IMR-90 (cell line): ENCODE measurements around the gene NTM. TPM values are rescaled to one million over a fixed set of nuclear protein-coding genes. Genes with fewer than 3 reads are reported as not detected.

Experiments used
- ATAC-seq: fragments of 200-7000 bp; cut with Tn5 transposase; 2 replicates; pipeline ENCODE4 v1.9.1; 2020; ENCODE audit warnings: low read depth, mild to moderate bottlenecking, moderate library complexity
- BruUV-seq: library from RNA; stranded (reverse); fragments of 400-500 nt; replicated peaks from 2 replicates; lab custom pipeline; 2021; lab: Mats Ljungman, UMichigan
- CTCF ChIA-PET: fragments of 300-600 bp; formaldehyde crosslinking; extraction: SDS; loops from one replicate; lab custom pipeline; 2021; ENCODE audit warnings: antibody characterized with exemption; lab: Yijun Ruan, JAX
- POLR2A ChIA-PET: fragments of 300-600 bp; sonication (Branson Sonifier 250); formaldehyde crosslinking; loops from one replicate; lab custom pipeline; 2022; ENCODE audit warnings: antibody characterized with exemption; ENCODE audit not compliant: unreplicated experiment; lab: Charles Lee
- DNase-seq: peaks from one replicate; pipeline ENCODE4 v3.0.0; 2013
- H2AFZ ChIP-seq: replicated peaks from 2 replicates; pipeline ENCODE3; 2013; ENCODE audit warnings: low read length, mild to moderate bottlenecking; ENCODE audit not compliant: poor library complexity
- H2AK5ac ChIP-seq: 2 replicates; pipeline ENCODE4 v1.6.1; 2013; ENCODE audit warnings: low read depth, low read length, inconsistent platforms
- H2AK9ac ChIP-seq: replicated peaks from 2 replicates; pipeline ENCODE3; 2013; ENCODE audit warnings: mild to moderate bottlenecking, low read depth, low read length, moderate library complexity; ENCODE audit not compliant: poor library complexity
- H2BK120ac ChIP-seq: 2 replicates; pipeline ENCODE4 v1.6.1; 2013; ENCODE audit warnings: low read depth, low read length, inconsistent platforms
- H2BK15ac ChIP-seq: 3 replicates; pipeline ENCODE4 v1.6.1; 2013; ENCODE audit warnings: low read depth, low read length, inconsistent platforms
- H2BK20ac ChIP-seq: 2 replicates; pipeline ENCODE4 v1.6.1; 2013; ENCODE audit warnings: low read depth, mild to moderate bottlenecking, inconsistent platforms, low read length, moderate library complexity
- H2BK5ac ChIP-seq: 2 replicates; pipeline ENCODE4 v1.6.1; 2013; ENCODE audit warnings: mild to moderate bottlenecking, low read depth, low read length, inconsistent platforms; ENCODE audit not compliant: poor library complexity, severe bottlenecking
- H3K14ac ChIP-seq: replicated peaks from 2 replicates; pipeline ENCODE4 v1.6.1; 2013; ENCODE audit warnings: low read depth, low read length, inconsistent platforms
- H3K18ac ChIP-seq: 2 replicates; pipeline ENCODE4 v1.6.1; 2013; ENCODE audit warnings: low read depth, low read length, control low read depth
- H3K23ac ChIP-seq: 2 replicates; pipeline ENCODE4 v1.6.1; 2013; ENCODE audit warnings: low read depth, low read length, inconsistent platforms
- H3K27ac ChIP-seq: 2 replicates; pipeline ENCODE4 v1.5.1; 2013; ENCODE audit warnings: mild to moderate bottlenecking, control low read depth, low read length; ENCODE audit not compliant: insufficient read depth
- H3K27me3 ChIP-seq: 2 replicates; pipeline ENCODE4 v1.6.1; 2013; ENCODE audit warnings: low read length; ENCODE audit not compliant: control insufficient read depth, insufficient read depth
- H3K36me3 ChIP-seq: 2 replicates; pipeline ENCODE4 v1.6.1; 2013; ENCODE audit warnings: low read length, mixed read lengths; ENCODE audit not compliant: control insufficient read depth, insufficient read depth
- H3K4ac ChIP-seq: 2 replicates; pipeline ENCODE4 v1.6.1; 2013; ENCODE audit warnings: low read depth, low read length, inconsistent platforms
- H3K4me1 ChIP-seq: 2 replicates; pipeline ENCODE4 v1.6.1; 2013; ENCODE audit warnings: low read length, mixed read lengths; ENCODE audit not compliant: control insufficient read depth, insufficient read depth
- H3K4me2 ChIP-seq: 2 replicates; pipeline ENCODE4 v1.6.1; 2013; ENCODE audit warnings: low read depth, mild to moderate bottlenecking, control low read depth, low read length, moderate library complexity
- H3K4me3 ChIP-seq: 2 replicates; pipeline ENCODE4 v1.5.1; 2013; ENCODE audit warnings: low read depth, mild to moderate bottlenecking, control low read depth, low read length, moderate library complexity; ENCODE audit not compliant: insufficient read depth
- H3K56ac ChIP-seq: 2 replicates; pipeline ENCODE4 v1.6.1; 2013; ENCODE audit warnings: low read length, inconsistent platforms; ENCODE audit not compliant: insufficient read depth; ENCODE audit errors: extremely low read depth
- H3K79me1 ChIP-seq, 2 experiments: 2 replicates each; pipeline ENCODE4 v1.6.1; 2013; ENCODE audit warnings: low read length in 2 of 2, inconsistent platforms in 1 of 2, low read depth in 1 of 2
- H3K9ac ChIP-seq: 2 replicates; pipeline ENCODE4 v1.6.1; 2013; ENCODE audit warnings: low read depth, low read length, control low read depth
- H3K9me1 ChIP-seq: 2 replicates; pipeline ENCODE4 v1.6.1; 2013; ENCODE audit warnings: low read length, inconsistent platforms; ENCODE audit not compliant: insufficient read depth
- H3K9me3 ChIP-seq: 2 replicates; pipeline ENCODE4 v1.6.1; 2013; ENCODE audit warnings: low read length; ENCODE audit not compliant: control insufficient read depth, insufficient read depth
- H4K20me1 ChIP-seq: 2 replicates; pipeline ENCODE4 v1.6.1; 2013; ENCODE audit warnings: low read length, inconsistent platforms; ENCODE audit not compliant: insufficient read depth
- H4K5ac ChIP-seq: 2 replicates; pipeline ENCODE4 v1.6.1; 2013; ENCODE audit warnings: mild to moderate bottlenecking, low read depth, low read length, control low read depth
- H4K8ac ChIP-seq, 2 experiments: 2 replicates each; pipeline ENCODE4 v1.6.1; 2013; ENCODE audit warnings: low read depth in 2 of 2, low read length in 2 of 2, control low read depth in 1 of 2, inconsistent platforms in 1 of 2
- H4K91ac ChIP-seq: 2 replicates; pipeline ENCODE4 v1.6.1; 2013; ENCODE audit warnings: low read depth, low read length, inconsistent platforms; ENCODE audit not compliant: insufficient read depth
- BHLHE40 ChIP-seq: fragments of 150-350 bp; IDR thresholded peaks from 2 replicates; pipeline ENCODE4 v1.6.1; 2016; ENCODE audit warnings: mild to moderate bottlenecking, low read depth, low read length
- CEBPB ChIP-seq: IDR thresholded peaks from 2 replicates; pipeline ENCODE4 v1.6.1; 2012; ENCODE audit warnings: low read depth, low read length, improper control_type of control experiment
- CHD1 ChIP-seq: IDR thresholded peaks from 2 replicates; pipeline ENCODE4 v1.6.1; 2012; ENCODE audit warnings: low read depth, low read length, improper control_type of control experiment
- FOS ChIP-seq: fragments of 150-350 bp; IDR thresholded peaks from 2 replicates; pipeline ENCODE4 v1.6.1; 2016; ENCODE audit warnings: low read depth, low read length
- MAFK ChIP-seq: IDR thresholded peaks from 2 replicates; pipeline ENCODE4 v1.6.1; 2012; ENCODE audit warnings: low read depth, low read length, improper control_type of control experiment
- MAZ ChIP-seq: IDR thresholded peaks from 2 replicates; pipeline ENCODE4 v1.6.1; 2012; ENCODE audit warnings: low read depth, mild to moderate bottlenecking, low read length, improper control_type of control experiment, moderate library complexity, borderline replicate concordance
- MXI1 ChIP-seq: IDR thresholded peaks from 2 replicates; pipeline ENCODE4 v1.6.1; 2012; ENCODE audit warnings: low read depth, mild to moderate bottlenecking, low read length, moderate library complexity, borderline replicate concordance
- NFE2L2 ChIP-seq: fragments of 150-350 bp; IDR thresholded peaks from 2 replicates; pipeline ENCODE4 v1.6.1; 2016; ENCODE audit warnings: low read depth, mild to moderate bottlenecking, low read length
- POLR2A ChIP-seq: IDR thresholded peaks from 2 replicates; pipeline ENCODE4 v1.6.1; 2012; ENCODE audit warnings: mild to moderate bottlenecking, low read depth, low read length
- RAD21 ChIP-seq: IDR thresholded peaks from 2 replicates; pipeline ENCODE4 v1.6.1; 2012; ENCODE audit warnings: low read length, improper control_type of control experiment
- RCOR1 ChIP-seq: IDR thresholded peaks from 2 replicates; pipeline ENCODE4 v1.6.1; 2012; ENCODE audit warnings: mild to moderate bottlenecking, low read length, improper control_type of control experiment; ENCODE audit not compliant: insufficient replicate concordance
- RFX5 ChIP-seq: IDR thresholded peaks from 2 replicates; pipeline ENCODE4 v1.8.0; 2012; ENCODE audit warnings: low read depth, mild to moderate bottlenecking, low read length, moderate library complexity
- SMC3 ChIP-seq: fragments of 150-350 bp; IDR thresholded peaks from 2 replicates; pipeline ENCODE4 v1.6.1; 2016; ENCODE audit warnings: low read depth, mild to moderate bottlenecking, antibody characterized with exemption, low read length, moderate library complexity
- WGBS, 2 experiments: methylation state at CpG; one replicate each; pipeline versions ENCODE4 v1.1.5 to v1.1.7; 2013; ENCODE audit warnings: missing lambda C conversion rate in 2 of 2; ENCODE audit not compliant: insufficient read length in 1 of 2; ENCODE audit errors: extremely low coverage in 2 of 2; 5-methylcytosine and 5-hydroxymethylcytosine counted together
- dilution Hi-C: fragments of 300-500 bp; cut with HindIII; formaldehyde crosslinking; loops from one replicate; pipeline ENCODE4 v1.14.3; 2018; ENCODE audit warnings: low sequenced_read_pairs; ENCODE audit not compliant: unreplicated experiment
- in situ Hi-C: fragments of 300-500 bp; cut with MboI; formaldehyde crosslinking; loops from 3 replicates; pipeline ENCODE4 v1.14.3; 2019; ENCODE audit warnings: low sequenced_read_pairs, inconsistent platforms, mixed read lengths
- intact Hi-C: fragments of 100-400 bp; cut with micrococcal nuclease; formaldehyde crosslinking; loops from 2 replicates; pipeline ENCODE4 v1.10.0; 2022
- polyA plus RNA-seq, 3 experiments: library from polyadenylated mRNA; depleted of rRNA; stranded (reverse); fragments of >200 nt; gene quantifications; 2 replicates each; pipeline ENCODE4 v1.2.3, GENCODE V29; 2012; ENCODE audit warnings: low replicate concordance in 1 of 3
- total RNA-seq: library from RNA; depleted of rRNA; stranded (reverse); fragments of >200 nt; gene quantifications from 2 replicates; pipeline ENCODE4 v1.2.3, GENCODE V29; 2012
- TF ChIP-seq, protein P1 (sequence below): fragments of 150-350 bp; IDR thresholded peaks from 2 replicates; pipeline ENCODE4 v1.6.1; 2016; ENCODE audit warnings: low read depth, mild to moderate bottlenecking, low read length, moderate library complexity, borderline replicate concordance
- TF ChIP-seq, protein P2 (sequence below): conservative IDR thresholded peaks from 2 replicates; pipeline ENCODE4 v1.5.1; 2012; ENCODE audit warnings: mild to moderate bottlenecking, low read depth, low read length, improper control_type of control experiment
- TF ChIP-seq, protein P3 (sequence below): fragments of 150-350 bp; IDR thresholded peaks from 2 replicates; pipeline ENCODE4 v1.6.1; 2017; ENCODE audit warnings: mild to moderate bottlenecking, antibody characterized with exemption, low read length, low read depth

Gene NTM
- total and polyA plus RNA-seq, 2 of the 4 experiments (the other 2 are of a cell fraction), result 19.5 to 25.5 TPM

DNA sequence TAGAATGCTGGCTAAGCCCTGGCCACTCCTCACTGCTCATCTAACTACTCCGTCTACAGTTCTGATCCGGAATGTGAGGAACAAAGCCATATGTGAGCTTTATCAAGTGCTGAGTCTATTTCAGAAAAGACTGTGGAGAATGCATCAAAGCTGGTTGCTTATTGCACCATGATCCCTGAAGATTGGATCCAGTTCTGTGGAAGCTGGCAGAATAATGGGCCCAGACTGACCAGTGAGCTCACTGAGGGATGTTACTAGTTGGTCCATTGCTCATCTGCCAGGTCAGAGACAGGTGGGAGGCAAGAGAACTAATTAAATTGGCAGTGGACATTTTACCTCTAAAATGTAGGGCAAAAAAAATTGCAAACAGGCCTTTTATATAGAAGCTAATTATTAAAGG is 681.3 kb downstream of the NTM start:
- intact Hi-C loops (no loop called here), dilution Hi-C loops (no loop called here), in situ Hi-C loops (loop anchor here (10.0 to 25.0 kb wide), 2 partner anchors 167 to 1639 kb away; no protein-coding TSS in a partner anchor)
- no peak for DNase-seq
- peak overlapping the region; percentile 77 for H2AK5ac ChIP-seq
- H2AFZ ChIP-seq, result no peak overlapping the region
- H2BK15ac ChIP-seq, result peak overlapping the region; percentile 72; the same call in 1 of the 3 replicates
- ChIA-PET POLR2A (no interaction called here), CTCF (interaction anchor here (0.9 to 1.2 kb wide), 3 partner anchors 21 to 47 kb away, joined by 3 to 5 read pairs (median 3); no protein-coding TSS in a partner anchor)
- no peak overlapping the region for H3K27ac ChIP-seq
- H3K79me1 ChIP-seq, result peaks cover 5 to 47% of the 10 kb centered on the region in 2 experiments; a peak in 3 of 4 replicates
- no peak for ATAC-seq
- peak overlapping the region; percentile 76 for H3K14ac ChIP-seq
- WGBS, 2 experiments, result no CpG with 5 or more reads among the region's 2 CpGs
- peaks cover 28% of the 10 kb centered on the region for H3K4me1 ChIP-seq
- TF ChIP-seq POLR2A, result no peak
- no peak for TF ChIP-seq RAD21
- no peak for TF ChIP-seq MAZ
- no peak for TF ChIP-seq CEBPB
- TF ChIP-seq, protein P1, sequence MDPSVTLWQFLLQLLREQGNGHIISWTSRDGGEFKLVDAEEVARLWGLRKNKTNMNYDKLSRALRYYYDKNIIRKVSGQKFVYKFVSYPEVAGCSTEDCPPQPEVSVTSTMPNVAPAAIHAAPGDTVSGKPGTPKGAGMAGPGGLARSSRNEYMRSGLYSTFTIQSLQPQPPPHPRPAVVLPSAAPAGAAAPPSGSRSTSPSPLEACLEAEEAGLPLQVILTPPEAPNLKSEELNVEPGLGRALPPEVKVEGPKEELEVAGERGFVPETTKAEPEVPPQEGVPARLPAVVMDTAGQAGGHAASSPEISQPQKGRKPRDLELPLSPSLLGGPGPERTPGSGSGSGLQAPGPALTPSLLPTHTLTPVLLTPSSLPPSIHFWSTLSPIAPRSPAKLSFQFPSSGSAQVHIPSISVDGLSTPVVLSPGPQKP, result no peak
- TF ChIP-seq, protein P2, sequence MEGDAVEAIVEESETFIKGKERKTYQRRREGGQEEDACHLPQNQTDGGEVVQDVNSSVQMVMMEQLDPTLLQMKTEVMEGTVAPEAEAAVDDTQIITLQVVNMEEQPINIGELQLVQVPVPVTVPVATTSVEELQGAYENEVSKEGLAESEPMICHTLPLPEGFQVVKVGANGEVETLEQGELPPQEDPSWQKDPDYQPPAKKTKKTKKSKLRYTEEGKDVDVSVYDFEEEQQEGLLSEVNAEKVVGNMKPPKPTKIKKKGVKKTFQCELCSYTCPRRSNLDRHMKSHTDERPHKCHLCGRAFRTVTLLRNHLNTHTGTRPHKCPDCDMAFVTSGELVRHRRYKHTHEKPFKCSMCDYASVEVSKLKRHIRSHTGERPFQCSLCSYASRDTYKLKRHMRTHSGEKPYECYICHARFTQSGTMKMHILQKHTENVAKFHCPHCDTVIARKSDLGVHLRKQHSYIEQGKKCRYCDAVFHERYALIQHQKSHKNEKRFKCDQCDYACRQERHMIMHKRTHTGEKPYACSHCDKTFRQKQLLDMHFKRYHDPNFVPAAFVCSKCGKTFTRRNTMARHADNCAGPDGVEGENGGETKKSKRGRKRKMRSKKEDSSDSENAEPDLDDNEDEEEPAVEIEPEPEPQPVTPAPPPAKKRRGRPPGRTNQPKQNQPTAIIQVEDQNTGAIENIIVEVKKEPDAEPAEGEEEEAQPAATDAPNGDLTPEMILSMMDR, result no peak
- no peak for TF ChIP-seq SMC3
- TF ChIP-seq, protein P3, sequence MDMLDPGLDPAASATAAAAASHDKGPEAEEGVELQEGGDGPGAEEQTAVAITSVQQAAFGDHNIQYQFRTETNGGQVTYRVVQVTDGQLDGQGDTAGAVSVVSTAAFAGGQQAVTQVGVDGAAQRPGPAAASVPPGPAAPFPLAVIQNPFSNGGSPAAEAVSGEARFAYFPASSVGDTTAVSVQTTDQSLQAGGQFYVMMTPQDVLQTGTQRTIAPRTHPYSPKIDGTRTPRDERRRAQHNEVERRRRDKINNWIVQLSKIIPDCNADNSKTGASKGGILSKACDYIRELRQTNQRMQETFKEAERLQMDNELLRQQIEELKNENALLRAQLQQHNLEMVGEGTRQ, result no peak
- TF ChIP-seq RCOR1, result no peak
- TF ChIP-seq NFE2L2, result no peak
- no peak for TF ChIP-seq MAFK
- no peak for TF ChIP-seq CHD1
- no peak for TF ChIP-seq RFX5
- TF ChIP-seq MXI1, result no peak
- TF ChIP-seq BHLHE40, result no peak
- no peak for TF ChIP-seq FOS
- H3K9me1 ChIP-seq, result peaks cover 27% of the 10 kb centered on the region
- no peak overlapping the region for H3K4me2 ChIP-seq
- H3K56ac ChIP-seq, result no peak overlapping the region
- peak overlapping the region; percentile 69 for H2BK120ac ChIP-seq
- H3K23ac ChIP-seq, result peak overlapping the region; percentile 51; the same call in 1 of the 2 replicates
- H4K20me1 ChIP-seq, result no peaks in the 10 kb centered on the region
- H3K9ac ChIP-seq, result no peak overlapping the region
- peak overlapping the region; percentile 79 for H4K91ac ChIP-seq
- peak overlapping the region in 1 of 2 experiments; percentile 66; a peak in 2 of 4 replicates for H4K8ac ChIP-seq
- H2BK20ac ChIP-seq, result peak overlapping the region; percentile 70
- BruUV-seq, result no TSS peak
- no peaks in the 10 kb centered on the region for H3K27me3 ChIP-seq
- no peak overlapping the region for H2AK9ac ChIP-seq
- H3K18ac ChIP-seq, result peak overlapping the region; percentile 63
- peak overlapping the region; percentile 78 for H3K4ac ChIP-seq
- H3K36me3 ChIP-seq, result no peaks in the 10 kb centered on the region
- no peaks in the 10 kb centered on the region for H3K9me3 ChIP-seq
- H4K5ac ChIP-seq, result peak overlapping the region; percentile 62; the same call in 1 of the 2 replicates
- H3K4me3 ChIP-seq, result no peak overlapping the region
- H2BK5ac ChIP-seq, result peak overlapping the region; percentile 33
